ENCODE data around the gene BEX1. TPM values are rescaled to one million over a fixed set of nuclear protein-coding genes. Genes with fewer than 3 reads are reported as not detected.

Gene BEX1
- total RNA-seq, 6 experiments from 2014 or later: 0.31 to 0.44 TPM; not detected in 4

- Histone ChIP-seq H3K36me3 (no peaks in the 10 kb centered on the region), H3K27me3 (no peaks in the 10 kb centered on the region), H3K27ac (no peak overlapping the region), H3K4me3 (peak overlapping the region in 1 of 3 donors; percentile 24), H3K9me3 (no peaks in the 10 kb centered on the region), H3K4me1 (no peaks in the 10 kb centered on the region)
- intact Hi-C loops (cut with DNase I): no loop called here
- 15% methylated on average over 15 of the region's 34 CpGs for WGBS (ENCODE audit: insufficient coverage, low coverage, low lambda C conversion rate, missing lambda C conversion rate)
- TF ChIP-seq CTCF (IDR thresholded peaks at IDR 0.05): no peak
- no peak for TF ChIP-seq POLR2A (IDR thresholded peaks at IDR 0.05)
- DNase-seq (no peak), ATAC-seq (peak in 2 of 4 donors; percentile 29 to 48)
Measured at GRCh38 chrX:103063191-103063845, 653 bp downstream of the BEX1 start.

DNA sequence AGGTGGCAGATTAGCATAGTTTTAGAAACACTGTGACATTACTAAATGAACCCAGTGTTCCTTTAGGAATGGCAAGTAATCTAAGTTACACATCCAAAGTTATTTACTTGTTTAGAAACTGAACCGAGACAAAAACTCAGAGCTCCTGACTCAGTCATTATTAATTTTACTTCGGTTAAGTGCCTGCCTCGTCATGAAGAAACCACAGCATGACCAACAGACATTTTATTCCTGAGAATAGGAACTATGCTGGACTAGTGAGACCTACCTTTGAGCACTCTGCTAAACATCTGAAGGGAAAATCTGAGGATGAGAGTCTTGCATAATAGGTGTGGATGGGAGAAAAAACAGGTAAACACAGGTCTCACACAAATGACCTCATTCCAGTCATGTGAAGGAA, 2.5 kb downstream of the BEX1 start:
- ATAC-seq: no peak
- no peaks in the 10 kb centered on the region for H3K4me1 ChIP-seq
- TF ChIP-seq CTCF (IDR thresholded peaks at IDR 0.05) (no peak), POLR2A (IDR thresholded peaks at IDR 0.05) (no peak)
- H3K27ac ChIP-seq: no peak overlapping the region
- H3K27me3 ChIP-seq: no peaks in the 10 kb centered on the region
- H3K36me3 ChIP-seq: no peaks in the 10 kb centered on the region
- intact Hi-C loops (cut with DNase I): no loop called here
- no peaks in the 10 kb centered on the region for H3K9me3 ChIP-seq
- 56% methylated on average over 3 of the region's 3 CpGs for WGBS (ENCODE audit: insufficient coverage, low coverage, low lambda C conversion rate, missing lambda C conversion rate)
- no peak overlapping the region for H3K4me3 ChIP-seq
- no peak for DNase-seq

DNA sequence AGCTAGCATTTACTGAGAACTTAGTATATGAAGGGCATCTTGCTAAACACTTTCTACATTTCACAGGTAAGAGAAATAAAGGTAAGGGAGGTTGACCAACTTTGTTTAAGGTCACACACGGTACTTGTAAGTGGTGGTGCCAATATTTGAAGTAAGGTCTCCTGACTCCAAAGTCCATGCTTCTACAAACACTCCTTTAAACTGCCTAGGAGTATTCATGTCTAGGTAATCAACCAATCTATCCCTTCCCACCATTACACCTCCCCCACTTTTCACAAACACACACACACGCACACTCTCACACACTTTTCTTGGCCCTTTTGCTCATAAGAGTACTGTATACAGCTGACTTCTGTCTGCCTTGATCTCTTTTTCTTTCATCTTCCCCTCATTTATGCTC, 7.1 kb downstream of the BEX1 start:
- H3K27me3 ChIP-seq: no peaks in the 10 kb centered on the region
- TF ChIP-seq CTCF (IDR thresholded peaks at IDR 0.05) (no peak), POLR2A (IDR thresholded peaks at IDR 0.05) (no peak)
- H3K27ac ChIP-seq: no peak overlapping the region
- no peaks in the 10 kb centered on the region for H3K9me3 ChIP-seq
- H3K4me3 ChIP-seq: no peak overlapping the region
- intact Hi-C loops (cut with DNase I): no loop called here
- peak; percentile 79 to 90 (median 86) for ATAC-seq
- WGBS (ENCODE audit: insufficient coverage, low coverage, low lambda C conversion rate, missing lambda C conversion rate): 29% methylated on average over 2 of the region's 2 CpGs
- no peaks in the 10 kb centered on the region for H3K36me3 ChIP-seq
- H3K4me1 ChIP-seq: no peaks in the 10 kb centered on the region
- DNase-seq: no peak

- ATAC-seq (peak; percentile 72 to 87 (median 76)), DNase-seq (no peak)
- no peak overlapping the region for H3K4me3 ChIP-seq
- H3K9me3 ChIP-seq: no peaks in the 10 kb centered on the region
- H3K36me3 ChIP-seq: no peaks in the 10 kb centered on the region
- intact Hi-C loops (cut with DNase I): no loop called here
- no peak for TF ChIP-seq CTCF (IDR thresholded peaks at IDR 0.05)
- no peak overlapping the region for H3K27ac ChIP-seq
- H3K4me1 ChIP-seq: no peaks in the 10 kb centered on the region
- no peaks in the 10 kb centered on the region for H3K27me3 ChIP-seq
Measured at GRCh38 chrX:103052625-103053024, 11.3 kb downstream of the BEX1 start.

Measured in right lobe of liver (tissue), 6 donors.